HepG2 (cell line): Measurements from ENCODE around the gene DZIP1L.

ENCODE experiments used
- ATF7 ChIP-seq, 2 experiments: fragments of 450-650 bp in 1 of 2; sonication (generic) in 1 of 2; formaldehyde crosslinking in 1 of 2; IDR thresholded peaks; 2 replicates each; pipeline versions ENCODE4 v1.4.0 to v1.6.1; 2016 to 2020; ENCODE audit warnings: antibody characterized with exemption in 1 of 2, mild to moderate bottlenecking in 1 of 2, missing genetic modification reagents in 1 of 2
- CHD2 ChIP-seq: IDR thresholded peaks from 2 replicates; pipeline ENCODE4 v1.6.1; 2011; ENCODE audit warnings: low read depth, low read length, improper control_type of control experiment
- DR1 ChIP-seq: sonication (generic); formaldehyde crosslinking; IDR thresholded peaks from 2 replicates; pipeline ENCODE4 v1.8.0; 2021; ENCODE audit warnings: mild to moderate bottlenecking, missing genetic modification reagents, inconsistent platforms
- KDM1A ChIP-seq: IDR thresholded peaks from 2 replicates; pipeline ENCODE4 v1.6.1; 2016; ENCODE audit warnings: missing compliant biosample characterization
- POLR2AphosphoS5 ChIP-seq: IDR thresholded peaks from 2 replicates; pipeline ENCODE4 v1.6.1; 2012; ENCODE audit warnings: low read depth, low read length
- PRPF4 ChIP-seq: fragments of 200-400 bp; formaldehyde crosslinking; IDR thresholded peaks from 2 replicates; pipeline ENCODE4 v1.6.1; 2016; ENCODE audit warnings: low read length, low read depth; ENCODE audit not compliant: poor library complexity, severe bottlenecking
- RNF2 ChIP-seq: fragments of 450-650 bp; conservative IDR thresholded peaks from 2 replicates; pipeline ENCODE4 v1.6.1; 2016; ENCODE audit warnings: low read depth
- ZNF160 ChIP-seq: sonication (generic); formaldehyde crosslinking; IDR thresholded peaks from 2 replicates; pipeline ENCODE4 v1.8.0; 2022; ENCODE audit warnings: mild to moderate bottlenecking, inconsistent platforms, missing genetic modification reagents
- ZSCAN30 ChIP-seq: sonication (generic); formaldehyde crosslinking; IDR thresholded peaks from 2 replicates; pipeline ENCODE4 v1.5.0; 2020; ENCODE audit warnings: mild to moderate bottlenecking, missing genetic modification reagents
- ZZZ3 ChIP-seq: sonication (generic); formaldehyde crosslinking; IDR thresholded peaks from 2 replicates; pipeline ENCODE4 v1.4.0; 2020; ENCODE audit warnings: missing genetic modification reagents, mild to moderate bottlenecking, borderline replicate concordance
- TF ChIP-seq, protein P1 (sequence below): sonication (generic); formaldehyde crosslinking; IDR thresholded peaks from 2 replicates; pipeline ENCODE4 v1.5.0; 2020; ENCODE audit warnings: mild to moderate bottlenecking, missing genetic modification reagents, moderate library complexity
- TF ChIP-seq, protein P2 (sequence below): IDR thresholded peaks from 2 replicates; pipeline ENCODE4 v1.6.1; 2012; ENCODE audit warnings: low read depth, low read length, improper control_type of control experiment
- TF ChIP-seq, protein P3 (sequence below): sonication (generic); formaldehyde crosslinking; IDR thresholded peaks from 2 replicates; pipeline ENCODE4 v1.8.1; 2022; ENCODE audit warnings: mild to moderate bottlenecking, missing genetic modification reagents

DNA sequence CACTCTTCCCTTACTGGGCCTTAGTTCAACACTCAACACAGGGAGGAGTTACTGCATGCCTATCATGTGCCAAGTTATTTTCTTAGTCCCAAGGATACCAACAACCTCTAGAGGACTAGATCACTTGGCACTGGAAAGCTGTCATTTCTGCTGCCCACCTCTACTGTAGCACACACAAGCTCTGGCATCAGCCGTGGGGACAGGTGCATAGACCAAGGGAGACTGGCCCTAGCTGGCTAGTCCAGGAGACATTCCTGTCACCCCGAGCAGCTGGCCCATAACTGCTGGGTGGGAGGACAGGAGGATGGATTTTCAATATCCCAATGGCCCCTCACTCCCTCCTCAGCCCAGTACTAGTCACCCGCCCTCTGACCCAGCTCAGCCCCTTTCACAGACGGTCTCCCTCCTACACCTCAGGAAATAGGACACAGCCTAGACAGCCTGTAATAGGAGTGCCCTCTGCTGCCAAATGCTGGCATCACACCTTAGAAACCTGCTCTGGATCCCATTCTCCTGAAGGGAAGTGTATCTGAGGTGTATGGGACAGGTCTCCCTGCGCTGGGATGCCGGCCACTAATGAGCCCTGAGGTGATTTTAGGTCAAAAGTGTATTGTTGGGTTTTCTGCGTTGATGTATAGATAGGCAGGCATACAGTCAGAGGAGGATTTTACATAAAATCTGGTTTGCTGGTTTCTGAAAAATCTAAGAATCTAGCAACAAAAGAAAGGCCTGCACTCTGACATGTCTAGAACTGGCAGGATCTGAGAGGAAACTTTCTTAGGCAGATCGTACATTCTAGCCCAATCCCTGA, 3.4 kb upstream of the DZIP1L start:
- TF ChIP-seq ZSCAN30 (CRISPR knock-in tag) = no peak
- TF ChIP-seq POLR2AphosphoS5 = no peak
- TF ChIP-seq, protein P1, sequence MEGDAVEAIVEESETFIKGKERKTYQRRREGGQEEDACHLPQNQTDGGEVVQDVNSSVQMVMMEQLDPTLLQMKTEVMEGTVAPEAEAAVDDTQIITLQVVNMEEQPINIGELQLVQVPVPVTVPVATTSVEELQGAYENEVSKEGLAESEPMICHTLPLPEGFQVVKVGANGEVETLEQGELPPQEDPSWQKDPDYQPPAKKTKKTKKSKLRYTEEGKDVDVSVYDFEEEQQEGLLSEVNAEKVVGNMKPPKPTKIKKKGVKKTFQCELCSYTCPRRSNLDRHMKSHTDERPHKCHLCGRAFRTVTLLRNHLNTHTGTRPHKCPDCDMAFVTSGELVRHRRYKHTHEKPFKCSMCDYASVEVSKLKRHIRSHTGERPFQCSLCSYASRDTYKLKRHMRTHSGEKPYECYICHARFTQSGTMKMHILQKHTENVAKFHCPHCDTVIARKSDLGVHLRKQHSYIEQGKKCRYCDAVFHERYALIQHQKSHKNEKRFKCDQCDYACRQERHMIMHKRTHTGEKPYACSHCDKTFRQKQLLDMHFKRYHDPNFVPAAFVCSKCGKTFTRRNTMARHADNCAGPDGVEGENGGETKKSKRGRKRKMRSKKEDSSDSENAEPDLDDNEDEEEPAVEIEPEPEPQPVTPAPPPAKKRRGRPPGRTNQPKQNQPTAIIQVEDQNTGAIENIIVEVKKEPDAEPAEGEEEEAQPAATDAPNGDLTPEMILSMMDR (CRISPR knock-in tag) = peak; percentile 95
- TF ChIP-seq, protein P2, sequence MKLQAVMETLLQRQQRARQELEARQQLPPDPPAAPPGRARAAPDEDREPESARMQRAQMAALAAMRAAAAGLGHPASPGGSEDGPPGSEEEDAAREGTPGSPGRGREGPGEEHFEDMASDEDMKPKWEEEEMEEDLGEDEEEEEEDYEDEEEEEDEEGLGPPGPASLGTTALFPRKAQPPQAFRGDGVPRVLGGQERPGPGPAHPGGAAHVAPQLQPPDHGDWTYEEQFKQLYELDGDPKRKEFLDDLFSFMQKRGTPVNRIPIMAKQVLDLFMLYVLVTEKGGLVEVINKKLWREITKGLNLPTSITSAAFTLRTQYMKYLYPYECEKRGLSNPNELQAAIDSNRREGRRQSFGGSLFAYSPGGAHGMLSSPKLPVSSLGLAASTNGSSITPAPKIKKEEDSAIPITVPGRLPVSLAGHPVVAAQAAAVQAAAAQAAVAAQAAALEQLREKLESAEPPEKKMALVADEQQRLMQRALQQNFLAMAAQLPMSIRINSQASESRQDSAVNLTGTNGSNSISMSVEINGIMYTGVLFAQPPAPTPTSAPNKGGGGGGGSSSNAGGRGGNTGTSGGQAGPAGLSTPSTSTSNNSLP = no peak
- TF ChIP-seq ZZZ3 (CRISPR knock-in tag) = no peak
- no peak for TF ChIP-seq RNF2
- TF ChIP-seq KDM1A (CRISPR knock-in tag) = no peak
- TF ChIP-seq PRPF4 = no peak
- TF ChIP-seq DR1 (CRISPR knock-in tag) = no peak
- TF ChIP-seq ZNF160 = no peak
- TF ChIP-seq CHD2 = no peak
- TF ChIP-seq, protein P3, sequence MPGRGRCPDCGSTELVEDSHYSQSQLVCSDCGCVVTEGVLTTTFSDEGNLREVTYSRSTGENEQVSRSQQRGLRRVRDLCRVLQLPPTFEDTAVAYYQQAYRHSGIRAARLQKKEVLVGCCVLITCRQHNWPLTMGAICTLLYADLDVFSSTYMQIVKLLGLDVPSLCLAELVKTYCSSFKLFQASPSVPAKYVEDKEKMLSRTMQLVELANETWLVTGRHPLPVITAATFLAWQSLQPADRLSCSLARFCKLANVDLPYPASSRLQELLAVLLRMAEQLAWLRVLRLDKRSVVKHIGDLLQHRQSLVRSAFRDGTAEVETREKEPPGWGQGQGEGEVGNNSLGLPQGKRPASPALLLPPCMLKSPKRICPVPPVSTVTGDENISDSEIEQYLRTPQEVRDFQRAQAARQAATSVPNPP (CRISPR knock-in tag) = no peak
- no peak for TF ChIP-seq ATF7 (IDR thresholded peaks at IDR 0.05)
- no peak for TF ChIP-seq ATF7 (CRISPR knock-in tag; IDR thresholded peaks at IDR 0.05)
